OCI-LY7 (cell line): ENCODE data around the gene UBE2E3. TPM values are rescaled to one million over a fixed set of nuclear protein-coding genes. Genes with fewer than 3 reads are reported as not detected.

Experiments used
- BruUV-seq: library from RNA; stranded (reverse); fragments of 400-500 nt; replicated peaks from 2 replicates; lab custom pipeline; 2021; lab: Mats Ljungman, UMichigan
- CTCF ChIA-PET: fragments of 300-600 bp; sonication (Branson Sonifier 250); formaldehyde crosslinking; loops from one replicate; lab custom pipeline; 2022; ENCODE audit warnings: antibody characterized with exemption; ENCODE audit not compliant: unreplicated experiment; lab: Charles Lee
- POLR2A ChIA-PET: fragments of 300-600 bp; sonication (Branson Sonifier 250); formaldehyde crosslinking; loops from one replicate; lab custom pipeline; 2022; ENCODE audit warnings: antibody characterized with exemption; lab: Charles Lee
- DNase-seq: peaks from one replicate; pipeline ENCODE4 v3.0.0-alpha.2; 2015; ENCODE audit warnings: low spot score
- H2AFZ ChIP-seq: fragments of 200-600 bp; sonication (generic), shearing (Covaris generic); 2 replicates; pipeline ENCODE4 v1.6.1; 2014; ENCODE audit warnings: mild to moderate bottlenecking, antibody characterized with exemption, low read length, moderate library complexity
- H3K27ac ChIP-seq: fragments of 200-600 bp; sonication (generic); 2 replicates; pipeline ENCODE4 v1.5.1; 2014; ENCODE audit warnings: mixed run types, low read depth, mild to moderate bottlenecking, moderate library complexity, low read length, inconsistent platforms; ENCODE audit not compliant: poor library complexity, severe bottlenecking
- H3K36me3 ChIP-seq: fragments of 200-600 bp; sonication (generic); 2 replicates; pipeline ENCODE4 v1.6.1; 2014; ENCODE audit warnings: mild to moderate bottlenecking, antibody characterized with exemption, low read length, moderate library complexity, mixed read lengths; ENCODE audit not compliant: insufficient read depth
- H3K4me1 ChIP-seq: fragments of 200-600 bp; sonication (generic); 2 replicates; pipeline ENCODE4 v1.5.1; 2014; ENCODE audit warnings: mild to moderate bottlenecking, low read length; ENCODE audit not compliant: insufficient read depth, poor library complexity, severe bottlenecking
- H3K4me2 ChIP-seq: fragments of 200-600 bp; sonication (generic); 2 replicates; pipeline ENCODE4 v1.6.1; 2014; ENCODE audit warnings: mild to moderate bottlenecking, low read length
- H3K4me3 ChIP-seq: fragments of 200-600 bp; sonication (generic); 2 replicates; pipeline ENCODE4 v1.5.1; 2014; ENCODE audit warnings: mild to moderate bottlenecking, low read depth, low read length; ENCODE audit not compliant: poor library complexity, severe bottlenecking
- H3K79me2 ChIP-seq: fragments of 200-600 bp; sonication (generic); 2 replicates; pipeline ENCODE4 v1.6.1; 2016; ENCODE audit warnings: low read depth, mild to moderate bottlenecking, low read length, moderate library complexity, mixed read lengths; ENCODE audit not compliant: insufficient read depth
- H3K9me2 ChIP-seq: fragments of 200-600 bp; sonication (generic); 2 replicates; pipeline ENCODE4 v1.6.1; 2016; ENCODE audit warnings: mild to moderate bottlenecking, low read length, mixed read lengths; ENCODE audit not compliant: insufficient read depth
- H3K9me3 ChIP-seq: fragments of 200-600 bp; sonication (generic); 2 replicates; pipeline ENCODE4 v1.6.1; 2014; ENCODE audit warnings: mild to moderate bottlenecking, mixed run types, low read length, mixed read lengths
- H4K20me1 ChIP-seq: fragments of 200-600 bp; sonication (generic); 2 replicates; pipeline ENCODE4 v1.6.1; 2014; ENCODE audit warnings: mild to moderate bottlenecking, antibody characterized with exemption, low read length, moderate library complexity, mixed read lengths; ENCODE audit not compliant: insufficient read depth
- EZH2phosphoT487 ChIP-seq: fragments of 200-600 bp; sonication (generic); IDR thresholded peaks from 2 replicates; pipeline ENCODE4 v1.6.1; 2018; ENCODE audit warnings: low read depth, borderline replicate concordance, mild to moderate bottlenecking, mixed run types, antibody characterized with exemption, low read length, moderate library complexity, mixed read lengths
- intact Hi-C: fragments of 100-400 bp; cut with micrococcal nuclease; formaldehyde crosslinking; loops from one replicate; pipeline ENCODE4 v1.10.0; 2022; ENCODE audit not compliant: unreplicated experiment
- total RNA-seq, 2 experiments: library from RNA; depleted of rRNA in 1 of 2; stranded (reverse); fragments of >200 nt in 1 of 2; shearing (Covaris generic) in 1 of 2; gene quantifications; 2 replicates each; pipeline ENCODE4 v1.2.3, GENCODE V29; 2014 to 2022
- TF ChIP-seq, protein P1 (sequence below): fragments of 200-600 bp; sonication (generic); conservative IDR thresholded peaks from 2 replicates; pipeline ENCODE4 v1.5.1; 2014; ENCODE audit warnings: mild to moderate bottlenecking, antibody characterized with exemption, low read length, moderate library complexity, mixed read lengths

The UBE2E3 gene
- total RNA-seq, 2 experiments from 2014 or later = 33.7 to 48.6 TPM

- no peaks in the 10 kb centered on the region for H3K36me3 ChIP-seq
- no peaks in the 10 kb centered on the region for H3K79me2 ChIP-seq
- H3K4me2 ChIP-seq = no peak overlapping the region
- no peaks in the 10 kb centered on the region for H3K9me3 ChIP-seq
- no peaks in the 10 kb centered on the region for H3K4me1 ChIP-seq
- no peak overlapping the region for H3K4me3 ChIP-seq
- no peak for DNase-seq
- H3K9me2 ChIP-seq = no peaks in the 10 kb centered on the region
- POLR2A ChIA-PET = interaction anchor here (0.5 to 0.6 kb wide), 2 partner anchors 70 to 1102 kb away, joined by 3 to 4 read pairs; no protein-coding TSS in a partner anchor
- TF ChIP-seq, protein P1, sequence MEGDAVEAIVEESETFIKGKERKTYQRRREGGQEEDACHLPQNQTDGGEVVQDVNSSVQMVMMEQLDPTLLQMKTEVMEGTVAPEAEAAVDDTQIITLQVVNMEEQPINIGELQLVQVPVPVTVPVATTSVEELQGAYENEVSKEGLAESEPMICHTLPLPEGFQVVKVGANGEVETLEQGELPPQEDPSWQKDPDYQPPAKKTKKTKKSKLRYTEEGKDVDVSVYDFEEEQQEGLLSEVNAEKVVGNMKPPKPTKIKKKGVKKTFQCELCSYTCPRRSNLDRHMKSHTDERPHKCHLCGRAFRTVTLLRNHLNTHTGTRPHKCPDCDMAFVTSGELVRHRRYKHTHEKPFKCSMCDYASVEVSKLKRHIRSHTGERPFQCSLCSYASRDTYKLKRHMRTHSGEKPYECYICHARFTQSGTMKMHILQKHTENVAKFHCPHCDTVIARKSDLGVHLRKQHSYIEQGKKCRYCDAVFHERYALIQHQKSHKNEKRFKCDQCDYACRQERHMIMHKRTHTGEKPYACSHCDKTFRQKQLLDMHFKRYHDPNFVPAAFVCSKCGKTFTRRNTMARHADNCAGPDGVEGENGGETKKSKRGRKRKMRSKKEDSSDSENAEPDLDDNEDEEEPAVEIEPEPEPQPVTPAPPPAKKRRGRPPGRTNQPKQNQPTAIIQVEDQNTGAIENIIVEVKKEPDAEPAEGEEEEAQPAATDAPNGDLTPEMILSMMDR = no peak
- intact Hi-C loops = loop anchor here (10.0 kb wide), 1 partner anchor 484 kb away; no protein-coding TSS in a partner anchor
- CTCF ChIA-PET = no interaction called here
- H2AFZ ChIP-seq = no peak overlapping the region
- H3K27ac ChIP-seq = no peak overlapping the region
- H4K20me1 ChIP-seq = no peaks in the 10 kb centered on the region
- BruUV-seq = no TSS peak
These were observed 90.4 kb downstream of the UBE2E3 start for GRCh38 chr2:181070836-181071200.

GRCh38 chr2:181072486-181073235, 92.3 kb downstream of the UBE2E3 start:
- POLR2A ChIA-PET = interaction anchor here (0.6 kb wide), 1 partner anchor 423 kb away, joined by 3 read pairs; no protein-coding TSS in a partner anchor
- intact Hi-C loops = loop anchor here (10.0 kb wide), 1 partner anchor 482 kb away; no protein-coding TSS in a partner anchor
- CTCF ChIA-PET = no interaction called here

GRCh38 chr2:181073896-181074295, 93.5 kb downstream of the UBE2E3 start:
- ChIA-PET POLR2A (interaction anchor here (0.5 kb wide), 1 partner anchor 312 kb away, joined by 3 read pairs; no protein-coding TSS in a partner anchor), CTCF (no interaction called here)
- Histone ChIP-seq H3K9me3 (no peaks in the 10 kb centered on the region), H4K20me1 (no peaks in the 10 kb centered on the region), H3K36me3 (no peaks in the 10 kb centered on the region), H3K4me3 (no peak overlapping the region), H2AFZ (no peak overlapping the region), H3K9me2 (no peaks in the 10 kb centered on the region), H3K27ac (no peak overlapping the region), H3K4me1 (no peaks in the 10 kb centered on the region), H3K4me2 (no peak overlapping the region), H3K79me2 (no peaks in the 10 kb centered on the region)
- no TSS peak for BruUV-seq
- no peak for DNase-seq
- TF ChIP-seq, protein P1 = no peak
- no peak for TF ChIP-seq EZH2phosphoT487
- intact Hi-C loops = loop anchor here (10.0 kb wide), 1 partner anchor 481 kb away; no protein-coding TSS in a partner anchor

More at GRCh38 chr2:181072486-181073235, 92.3 kb downstream of the UBE2E3 start:
- Histone ChIP-seq H3K27ac (no peak overlapping the region), H2AFZ (no peak overlapping the region), H3K4me2 (no peak overlapping the region), H3K4me1 (no peaks in the 10 kb centered on the region), H3K9me2 (no peaks in the 10 kb centered on the region), H3K36me3 (no peaks in the 10 kb centered on the region), H3K4me3 (no peak overlapping the region), H4K20me1 (no peaks in the 10 kb centered on the region), H3K9me3 (no peaks in the 10 kb centered on the region), H3K79me2 (no peaks in the 10 kb centered on the region)
- no TSS peak for BruUV-seq
- no peak for DNase-seq
- TF ChIP-seq EZH2phosphoT487 = no peak
- TF ChIP-seq, protein P1 = no peak
